PC-9 (cell line): ENCODE measurements around the gene ASIP. TPM values are rescaled to one million over a fixed set of nuclear protein-coding genes. Genes with fewer than 3 reads are reported as not detected.

Source experiments
- BruUV-seq: library from RNA; stranded (reverse); fragments of 400-500 nt; replicated peaks from 2 replicates; lab custom pipeline; 2021; lab: Mats Ljungman, UMichigan
- CTCF ChIA-PET: fragments of 300-600 bp; sonication (Branson Sonifier 250); formaldehyde crosslinking; loops from one replicate; lab custom pipeline; 2022; ENCODE audit warnings: antibody characterized with exemption; lab: Charles Lee
- POLR2A ChIA-PET: fragments of 300-600 bp; sonication (Branson Sonifier 250); formaldehyde crosslinking; loops from one replicate; lab custom pipeline; 2022; ENCODE audit warnings: antibody characterized with exemption; ENCODE audit not compliant: unreplicated experiment; lab: Charles Lee
- DNase-seq, 2 experiments: peaks; one replicate each; pipeline versions ENCODE4 v3.0.0 to v3.0.0-alpha.2; 2015 to 2022; ENCODE audit warnings: mixed read lengths in 1 of 2
- H2AFZ ChIP-seq: fragments of 200-600 bp; sonication (generic); 2 replicates; pipeline ENCODE4 v1.8.1; 2017; ENCODE audit warnings: antibody characterized with exemption
- H3F3A ChIP-seq: fragments of 200-600 bp; sonication (generic); 2 replicates; pipeline ENCODE4 v1.8.1; 2017; ENCODE audit warnings: antibody characterized with exemption, mild to moderate bottlenecking, low read depth; ENCODE audit not compliant: insufficient read depth
- H3K27ac ChIP-seq: fragments of 200-600 bp; sonication (generic); 2 replicates; pipeline ENCODE4 v1.6.1; 2016; ENCODE audit warnings: mixed run types
- H3K27me3 ChIP-seq: fragments of 200-600 bp; sonication (generic); 2 replicates; pipeline ENCODE4 v1.6.1; 2016; ENCODE audit warnings: low read depth, mixed run types; ENCODE audit not compliant: insufficient read depth
- H3K36me3 ChIP-seq: fragments of 200-600 bp; sonication (generic); 2 replicates; pipeline ENCODE4 v1.6.1; 2016; ENCODE audit warnings: low read depth, mixed run types
- H3K4me1 ChIP-seq: fragments of 200-600 bp; sonication (generic); replicated peaks from 2 replicates; pipeline ENCODE4 v1.6.1; 2016; ENCODE audit warnings: mixed run types; ENCODE audit not compliant: insufficient read depth
- H3K4me2 ChIP-seq: fragments of 200-600 bp; sonication (generic); 2 replicates; pipeline ENCODE4 v1.6.1; 2017; ENCODE audit warnings: mixed run types
- H3K4me3 ChIP-seq: fragments of 200-600 bp; sonication (generic); 2 replicates; pipeline ENCODE4 v1.6.1; 2016; ENCODE audit warnings: mixed run types
- H3K79me2 ChIP-seq: fragments of 200-600 bp; sonication (generic); 2 replicates; pipeline ENCODE4 v1.6.1; 2017; ENCODE audit warnings: low read depth, mixed run types
- H3K9me2 ChIP-seq: fragments of 200-600 bp; sonication (generic); 2 replicates; pipeline ENCODE4 v1.8.1; 2017; ENCODE audit warnings: mild to moderate bottlenecking; ENCODE audit not compliant: insufficient read depth
- H3K9me3 ChIP-seq: fragments of 200-600 bp; sonication (generic); 2 replicates; pipeline ENCODE4 v1.8.1; 2016; ENCODE audit warnings: low read depth; ENCODE audit not compliant: insufficient read depth
- H4K20me1 ChIP-seq: fragments of 200-600 bp; sonication (generic); 2 replicates; pipeline ENCODE4 v1.8.1; 2017; ENCODE audit not compliant: insufficient read depth
- EZH2 ChIP-seq: fragments of 200-600 bp; sonication (generic); IDR thresholded peaks from 2 replicates; pipeline ENCODE4 v1.8.0; 2017; ENCODE audit warnings: antibody characterized with exemption, low read depth
- intact Hi-C: fragments of 100-400 bp; cut with micrococcal nuclease; formaldehyde crosslinking; loops from one replicate; pipeline ENCODE4 v1.10.0; 2022; ENCODE audit not compliant: unreplicated experiment
- total RNA-seq: library from RNA; stranded (reverse); gene quantifications from 2 replicates; pipeline ENCODE4 v1.2.3, GENCODE V29; 2021
- TF ChIP-seq, protein P1 (sequence below): fragments of 200-600 bp; sonication (generic); conservative IDR thresholded peaks from 2 replicates; pipeline ENCODE4 v1.6.1; 2017; ENCODE audit warnings: mixed run types, antibody characterized with exemption, mild to moderate bottlenecking, moderate library complexity

The ASIP gene
- total RNA-seq, 1 experiment from 2014 or later = not detected

DNA sequence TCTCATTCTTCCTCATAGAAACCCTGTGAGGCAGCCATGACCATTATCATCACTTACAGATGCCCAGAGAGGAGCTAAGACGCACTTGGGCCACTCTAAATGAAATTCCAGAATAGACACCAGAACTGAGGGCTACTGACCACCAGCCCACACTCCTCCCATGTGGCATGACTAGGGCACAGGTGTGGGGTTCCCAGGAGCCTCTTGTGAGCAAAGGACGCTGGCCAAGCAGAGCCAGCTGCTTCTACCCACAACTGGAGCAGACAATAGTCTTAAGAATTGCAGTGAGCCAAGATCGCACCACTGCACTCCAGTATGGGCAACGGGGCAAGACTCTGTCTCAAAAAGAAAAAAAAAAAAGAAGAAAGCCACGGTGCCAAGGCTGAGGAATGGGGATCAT, 51.9 kb downstream of the ASIP start:
- ChIA-PET CTCF (no interaction called here), POLR2A (no interaction called here)
- peaks cover 51% of the 10 kb centered on the region for H4K20me1 ChIP-seq
- H3K9me3 ChIP-seq = no peaks in the 10 kb centered on the region
- no peaks in the 10 kb centered on the region for H3F3A ChIP-seq
- peaks cover 26% of the 10 kb centered on the region for H3K79me2 ChIP-seq
- intact Hi-C loops = no loop called here
- no peaks in the 10 kb centered on the region for H3K4me1 ChIP-seq
- TF ChIP-seq EZH2 = no peak
- TF ChIP-seq, protein P1, sequence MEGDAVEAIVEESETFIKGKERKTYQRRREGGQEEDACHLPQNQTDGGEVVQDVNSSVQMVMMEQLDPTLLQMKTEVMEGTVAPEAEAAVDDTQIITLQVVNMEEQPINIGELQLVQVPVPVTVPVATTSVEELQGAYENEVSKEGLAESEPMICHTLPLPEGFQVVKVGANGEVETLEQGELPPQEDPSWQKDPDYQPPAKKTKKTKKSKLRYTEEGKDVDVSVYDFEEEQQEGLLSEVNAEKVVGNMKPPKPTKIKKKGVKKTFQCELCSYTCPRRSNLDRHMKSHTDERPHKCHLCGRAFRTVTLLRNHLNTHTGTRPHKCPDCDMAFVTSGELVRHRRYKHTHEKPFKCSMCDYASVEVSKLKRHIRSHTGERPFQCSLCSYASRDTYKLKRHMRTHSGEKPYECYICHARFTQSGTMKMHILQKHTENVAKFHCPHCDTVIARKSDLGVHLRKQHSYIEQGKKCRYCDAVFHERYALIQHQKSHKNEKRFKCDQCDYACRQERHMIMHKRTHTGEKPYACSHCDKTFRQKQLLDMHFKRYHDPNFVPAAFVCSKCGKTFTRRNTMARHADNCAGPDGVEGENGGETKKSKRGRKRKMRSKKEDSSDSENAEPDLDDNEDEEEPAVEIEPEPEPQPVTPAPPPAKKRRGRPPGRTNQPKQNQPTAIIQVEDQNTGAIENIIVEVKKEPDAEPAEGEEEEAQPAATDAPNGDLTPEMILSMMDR = no peak
- no peak overlapping the region for H3K4me3 ChIP-seq
- H3K4me2 ChIP-seq = no peak overlapping the region
- BruUV-seq = no TSS peak
- DNase-seq = no peak
- no peaks in the 10 kb centered on the region for H3K9me2 ChIP-seq
- H3K27me3 ChIP-seq = no peaks in the 10 kb centered on the region
- H2AFZ ChIP-seq = no peak overlapping the region
- peaks cover 24% of the 10 kb centered on the region for H3K36me3 ChIP-seq
- no peak overlapping the region for H3K27ac ChIP-seq

DNA sequence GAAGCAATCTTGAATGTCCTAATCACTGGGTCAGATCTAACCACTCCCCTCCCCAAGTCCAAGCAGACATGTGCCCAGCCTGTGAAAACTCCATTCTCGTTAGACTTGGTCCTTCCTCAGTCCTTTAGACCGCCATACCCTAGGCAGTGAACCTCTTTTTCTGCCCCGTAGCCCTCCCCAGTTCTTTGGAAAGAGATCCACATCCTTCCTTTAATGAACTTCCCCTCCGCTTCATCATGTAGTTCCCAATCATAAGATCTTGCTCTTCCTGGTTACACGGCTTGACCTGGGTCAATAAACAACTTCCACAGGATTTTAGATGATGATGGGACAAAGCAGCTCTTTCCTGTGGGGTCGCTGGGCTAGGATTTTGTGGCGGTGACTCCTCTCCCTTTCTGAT, 52.4 kb downstream of the ASIP start:
- H3K27me3 ChIP-seq = no peaks in the 10 kb centered on the region
- no peaks in the 10 kb centered on the region for H3K4me1 ChIP-seq
- intact Hi-C loops = no loop called here
- no peaks in the 10 kb centered on the region for H3K9me2 ChIP-seq
- no peak overlapping the region for H3K4me3 ChIP-seq
- ChIA-PET CTCF (no interaction called here), POLR2A (no interaction called here)
- no TSS peak for BruUV-seq
- no peak overlapping the region for H3K4me2 ChIP-seq
- no peaks in the 10 kb centered on the region for H3K9me3 ChIP-seq
- H3F3A ChIP-seq = no peaks in the 10 kb centered on the region
- no peak overlapping the region for H2AFZ ChIP-seq
- H4K20me1 ChIP-seq = peaks cover 51% of the 10 kb centered on the region
- no peak for TF ChIP-seq EZH2
- TF ChIP-seq, protein P1 = no peak
- H3K27ac ChIP-seq = no peak overlapping the region
- no peak for DNase-seq
- H3K79me2 ChIP-seq = peaks cover 26% of the 10 kb centered on the region
- H3K36me3 ChIP-seq = peaks cover 24% of the 10 kb centered on the region

DNA sequence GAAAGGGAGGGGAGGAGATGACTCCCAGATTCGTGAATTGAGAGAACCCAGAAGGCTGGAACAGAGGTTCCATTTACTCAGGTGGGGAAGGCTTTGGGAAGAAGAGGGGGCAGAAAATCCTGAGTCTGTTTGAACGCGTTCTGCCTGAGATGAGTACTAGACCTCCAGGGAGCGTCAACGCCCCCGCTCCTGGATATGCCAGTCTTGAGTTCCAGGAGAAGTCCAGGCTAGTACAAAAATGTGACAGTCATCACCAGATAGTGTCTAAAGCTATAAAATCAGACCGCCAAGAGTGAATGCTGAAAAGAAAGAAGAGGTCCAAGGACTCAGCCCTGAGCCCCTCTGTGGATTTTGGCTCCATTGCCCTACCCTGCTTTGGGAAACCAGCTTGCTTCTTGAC, 53.3 kb downstream of the ASIP start:
- Histone ChIP-seq H3K4me1 (no peaks in the 10 kb centered on the region), H3K27me3 (no peaks in the 10 kb centered on the region), H3K27ac (no peak overlapping the region), H4K20me1 (peaks cover 57% of the 10 kb centered on the region), H3K4me3 (no peak overlapping the region), H3F3A (no peaks in the 10 kb centered on the region), H2AFZ (no peak overlapping the region), H3K9me2 (no peaks in the 10 kb centered on the region), H3K4me2 (no peak overlapping the region), H3K36me3 (peaks cover 24% of the 10 kb centered on the region), H3K9me3 (no peaks in the 10 kb centered on the region), H3K79me2 (peaks cover 36% of the 10 kb centered on the region)
- ChIA-PET POLR2A (no interaction called here), CTCF (no interaction called here)
- intact Hi-C loops = no loop called here
- TF ChIP-seq EZH2 = no peak
- TF ChIP-seq, protein P1 = no peak
- BruUV-seq = no TSS peak
- DNase-seq = no peak
